ENCODE measurements around the gene PEF1. TPM values are rescaled to one million over a fixed set of nuclear protein-coding genes. Genes with fewer than 3 reads are reported as not detected.
A peak's percentile ranks its signal among the peaks of the same experiment; 100 is the strongest.

The PEF1 gene
- polyA plus RNA-seq, 3 donors: 77.6 to 82.8 (median 79.4) TPM

DNA sequence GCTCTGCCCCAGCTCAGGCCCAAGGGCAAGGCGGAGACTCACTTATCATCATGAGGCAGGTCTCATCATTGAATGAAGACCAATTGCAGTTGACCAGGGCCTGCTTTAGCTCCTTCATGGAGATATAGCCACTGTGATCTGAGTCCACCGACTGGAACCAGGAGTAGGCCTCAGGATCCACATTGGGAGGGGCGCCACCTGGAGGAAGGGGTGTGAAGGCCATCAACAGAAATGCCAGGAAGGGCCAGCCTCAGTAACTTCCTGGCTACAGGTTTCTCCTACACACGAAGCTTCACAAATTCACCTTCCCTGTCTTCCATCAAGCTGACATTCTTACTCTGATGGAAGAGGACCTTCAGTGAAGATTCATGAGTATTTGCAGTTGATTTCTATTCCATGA is 11.6 kb downstream of the PEF1 start:
- no peak for DNase-seq (ENCODE audit: low read depth in 3 of 3, low spot score in 2 of 3)

- no peak for DNase-seq (ENCODE audit: low read depth in 3 of 3, low spot score in 2 of 3)
These were observed 12.0 kb downstream of the PEF1 start for GRCh38 chr1:31632649-31633048.

GRCh38 chr1:31628931-31629556 is 15.6 kb downstream of the PEF1 start:
- no peak for DNase-seq (ENCODE audit: low read depth in 3 of 3, low spot score in 2 of 3)

- DNase-seq (ENCODE audit: low read depth in 3 of 3, low spot score in 2 of 3): no peak
These were observed 16.6 kb downstream of the PEF1 start for GRCh38 chr1:31627930-31628559.

- no peak for DNase-seq (ENCODE audit: low read depth in 3 of 3, low spot score in 2 of 3)
These were observed 17.3 kb downstream of the PEF1 start for GRCh38 chr1:31627301-31627929.

- DNase-seq (ENCODE audit: low read depth in 3 of 3, low spot score in 2 of 3): no peak
These were observed 18.2 kb downstream of the PEF1 start for GRCh38 chr1:31626223-31627207.

- DNase-seq (ENCODE audit: low read depth in 3 of 3, low spot score in 2 of 3): no peak
These were observed 19.0 kb downstream of the PEF1 start for GRCh38 chr1:31625561-31626222.

DNA sequence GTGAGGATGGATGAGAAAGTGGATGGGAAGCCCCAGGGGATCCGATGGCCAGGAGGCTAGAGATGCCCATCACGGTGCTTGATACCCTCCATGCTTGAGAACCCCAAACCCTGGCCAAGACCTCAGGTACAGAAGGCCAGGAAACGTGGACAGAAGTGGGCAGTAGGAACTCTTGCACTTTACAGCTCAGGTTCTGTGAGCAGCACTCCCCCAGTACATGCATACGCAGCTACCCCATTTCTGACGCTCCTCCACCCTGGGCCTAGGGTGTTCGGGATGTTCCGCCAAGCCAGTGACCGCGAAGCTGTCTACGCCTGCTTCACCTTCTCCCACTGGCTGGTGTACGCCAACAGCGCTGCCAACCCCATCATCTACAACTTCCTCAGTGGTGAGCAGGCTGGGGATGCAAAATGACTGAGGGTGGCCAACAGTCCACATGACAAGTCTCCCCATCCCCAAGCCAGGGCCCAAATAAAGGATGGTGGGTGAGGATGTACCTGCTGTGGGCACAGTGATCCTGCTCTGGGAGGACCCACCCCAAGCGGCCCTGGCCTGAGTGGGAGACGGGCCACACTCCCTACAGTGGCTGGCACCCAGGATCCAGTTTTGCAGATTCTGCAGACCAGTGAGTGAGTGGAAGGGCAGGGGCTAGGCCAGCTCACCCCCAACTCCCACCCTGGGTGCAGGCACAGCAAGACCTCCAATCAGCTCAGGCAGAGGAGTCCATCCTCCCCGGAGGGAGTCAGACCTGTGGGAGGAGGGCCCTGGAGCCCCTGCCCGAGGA is 19.8 kb downstream of the PEF1 start:
- no peak for DNase-seq (ENCODE audit: low read depth in 3 of 3, low spot score in 2 of 3)

GRCh38 chr1:31624309-31624708 is 20.4 kb downstream of the PEF1 start:
- no peak for DNase-seq (ENCODE audit: low read depth in 3 of 3, low spot score in 2 of 3)

DNA sequence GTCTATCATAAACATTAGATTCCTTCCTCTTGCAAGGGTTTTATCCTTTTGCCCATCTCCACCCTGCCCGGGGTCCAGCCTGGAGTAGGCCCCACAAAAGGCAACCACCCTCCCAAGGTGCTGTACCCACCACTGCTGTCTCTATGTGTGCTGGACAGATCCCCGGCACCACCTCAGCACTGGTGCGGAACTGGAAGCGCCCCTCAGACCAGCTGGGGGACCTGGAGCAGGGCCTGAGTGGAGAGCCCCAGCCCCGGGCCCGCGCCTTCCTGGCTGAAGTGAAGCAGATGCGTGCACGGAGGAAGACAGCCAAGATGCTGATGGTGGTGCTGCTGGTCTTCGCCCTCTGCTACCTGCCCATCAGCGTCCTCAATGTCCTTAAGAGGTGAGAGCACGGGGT is 21.3 kb downstream of the PEF1 start:
- no peak for DNase-seq (ENCODE audit: low read depth in 3 of 3, low spot score in 2 of 3)

GRCh38 chr1:31621847-31622730 is 22.6 kb downstream of the PEF1 start:
- no peak for DNase-seq (ENCODE audit: low read depth in 3 of 3, low spot score in 2 of 3)

- no peak for DNase-seq (ENCODE audit: low read depth in 3 of 3, low spot score in 2 of 3)
These were observed 23.2 kb downstream of the PEF1 start for GRCh38 chr1:31621498-31621820.

DNA sequence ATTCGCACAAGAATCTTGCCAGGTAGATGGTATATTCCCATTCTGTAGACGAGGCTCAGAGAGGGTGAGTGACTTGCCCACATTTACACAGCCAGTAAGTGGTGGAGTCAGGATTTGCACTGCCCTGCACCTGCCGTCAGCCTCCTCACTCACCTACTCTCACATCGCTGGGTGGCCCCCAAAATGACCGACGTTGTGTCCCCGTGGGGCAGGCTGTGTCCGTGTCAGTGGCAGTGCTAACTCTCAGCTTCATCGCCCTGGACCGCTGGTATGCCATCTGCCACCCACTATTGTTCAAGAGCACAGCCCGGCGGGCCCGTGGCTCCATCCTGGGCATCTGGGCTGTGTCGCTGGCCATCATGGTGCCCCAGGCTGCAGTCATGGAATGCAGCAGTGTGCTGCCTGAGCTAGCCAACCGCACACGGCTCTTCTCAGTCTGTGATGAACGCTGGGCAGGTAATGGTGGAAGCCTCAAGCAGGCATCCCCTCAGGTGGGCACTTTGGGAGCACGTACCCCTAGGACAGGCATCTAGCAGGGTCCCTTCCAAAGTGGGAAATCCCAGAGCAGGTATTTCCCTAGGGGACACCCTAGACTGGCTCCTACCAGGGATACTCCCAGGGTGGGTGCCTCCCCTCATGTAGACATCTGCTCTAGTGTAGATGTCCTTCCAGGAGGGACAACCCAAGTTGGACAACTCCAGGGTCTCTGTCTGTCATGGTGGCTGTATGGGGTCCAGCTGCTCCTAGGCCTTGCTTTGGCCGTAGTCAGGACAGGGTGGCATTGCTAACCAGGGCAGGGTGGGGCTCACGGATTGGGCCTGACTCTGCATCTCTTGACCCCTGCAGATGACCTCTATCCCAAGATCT is 23.8 kb downstream of the PEF1 start:
- DNase-seq (ENCODE audit: low read depth in 3 of 3, low spot score in 2 of 3): no peak

- DNase-seq (ENCODE audit: low read depth in 3 of 3, low spot score in 2 of 3): no peak
These were observed 25.5 kb downstream of the PEF1 start for GRCh38 chr1:31618916-31619846.

GRCh38 chr1:31617916-31618746 is 26.5 kb downstream of the PEF1 start:
- DNase-seq (ENCODE audit: low read depth in 3 of 3, low spot score in 2 of 3): peak in 2 of 3 donors; percentile 44 to 47
